Transverse colon (tissue), 4 donors: ENCODE results near the gene ZDHHC22. TPM values are rescaled to one million over a fixed set of nuclear protein-coding genes. Genes with fewer than 3 reads are reported as not detected.
"Not testable (repeated sequence)": the region's sequence is repeated elsewhere in the genome, so short reads cannot be mapped to it uniquely, and the experiment has no call there.

Experiments used
- DNase-seq: peaks from one replicate; pipeline ENCODE4 v3.0.0-alpha.2; 2019
- H3K27ac ChIP-seq, 4 donors: fragments of 200-600 bp; sonication (generic); 2 replicates each; pipeline ENCODE4 v1.5.1; 2016 to 2018; ENCODE audit warnings: inconsistent platforms in 4 of 4
- H3K27me3 ChIP-seq: fragments of 200-600 bp; sonication (generic); 2 replicates; pipeline ENCODE4 v1.5.1; 2017; ENCODE audit warnings: inconsistent platforms
- H3K36me3 ChIP-seq, 4 donors: fragments of 200-600 bp; sonication (generic); 2 replicates each; pipeline ENCODE4 v1.5.1; 2017 to 2019; ENCODE audit warnings: inconsistent platforms in 4 of 4
- H3K4me1 ChIP-seq, 4 donors: fragments of 200-600 bp; sonication (generic); 2 replicates each; pipeline ENCODE4 v1.5.1; 2017 to 2020; ENCODE audit warnings: inconsistent platforms in 4 of 4
- H3K4me3 ChIP-seq, 4 donors: fragments of 200-600 bp; sonication (generic); 1 replicate in 1 of 4; 2 replicates in 3 of 4; pipeline versions ENCODE4 v1.5.1 to v1.6.1; 2017 to 2019; ENCODE audit warnings: inconsistent platforms in 4 of 4
- H3K9me3 ChIP-seq, 2 donors: fragments of 200-600 bp; sonication (generic); 2 replicates each; pipeline ENCODE4 v1.5.1; 2017 to 2019; ENCODE audit warnings: inconsistent platforms in 2 of 2
- EP300 ChIP-seq: sonication (generic); formaldehyde crosslinking; IDR thresholded peaks from one replicate; pipeline ENCODE4 v1.6.1; 2017; ENCODE audit warnings: antibody characterized with exemption, low read depth
- POLR2A ChIP-seq: fragments of 450-650 bp; IDR thresholded peaks from one replicate; pipeline ENCODE4 v1.6.1; 2016; ENCODE audit warnings: antibody characterized with exemption, mild to moderate bottlenecking, moderate library complexity
- POLR2AphosphoS5 ChIP-seq, 3 donors: sonication (generic); formaldehyde crosslinking; IDR thresholded peaks; one replicate each; pipeline ENCODE4 v1.6.1; 2016; ENCODE audit warnings: antibody characterized with exemption in 3 of 3
- WGBS, 2 donors: methylation state at CpG; one replicate each; pipeline ENCODE4 v1.1.5; 2018; ENCODE audit warnings: low coverage in 1 of 2; 5-methylcytosine and 5-hydroxymethylcytosine counted together
- in situ Hi-C, 4 donors: fragments of 200-750 bp; cut with MboI; loops; one replicate each; pipeline versions ENCODE4 v1.15.0 to v1.15.1; 2017; ENCODE audit warnings: low sequenced_read_pairs in 3 of 4, low pct_ligation_motif_present in 1 of 4, low pct_unique_long_range_greater_than_20kb in 1 of 4
- intact Hi-C: fragments of 100-400 bp; cut with DNase I; formaldehyde crosslinking; loops from one replicate; pipeline ENCODE4 v1.15.1; 2023; ENCODE audit warnings: low total_unique reads
- total RNA-seq, 4 donors: library from RNA; depleted of rRNA; stranded (reverse); fragments of >200 nt; gene quantifications; one replicate each; pipeline ENCODE4 v1.1.0, GENCODE V29; 2016
- TF ChIP-seq, protein P1 (sequence below), 5 experiments: fragments of 200-600 bp in 3 of 5; fragments of 450-650 bp in 2 of 5; sonication (generic) in 3 of 5; IDR thresholded peaks; 1 replicate in 2 of 5; 2 replicates in 3 of 5; pipeline ENCODE4 v1.5.1; 2016 to 2017; ENCODE audit warnings: antibody characterized with exemption in 5 of 5, inconsistent platforms in 3 of 5, mild to moderate bottlenecking in 2 of 5, moderate library complexity in 1 of 5

The ZDHHC22 gene
- total RNA-seq, 4 donors from 2014 or later: 0.14 TPM; not detected in 3

DNA sequence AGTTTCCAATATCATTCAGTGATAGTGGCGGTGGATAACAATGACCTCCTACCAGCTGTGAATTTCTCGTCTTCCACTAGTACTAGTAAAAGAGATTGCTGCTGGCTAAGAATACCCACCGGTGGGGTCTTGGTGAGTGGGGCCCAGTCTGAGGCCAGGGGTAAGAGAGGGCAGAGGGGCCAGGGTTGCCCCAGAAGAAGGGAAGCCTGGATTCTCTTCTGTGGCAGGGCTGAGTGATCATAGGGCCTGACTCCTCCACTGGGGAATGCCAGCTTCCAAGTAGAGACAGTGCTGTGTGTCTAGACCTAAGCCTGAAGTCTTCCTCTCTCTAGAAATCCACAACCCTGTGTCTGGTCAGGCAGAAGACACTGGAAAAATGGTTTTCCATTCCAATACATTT is 34.3 kb upstream of the ZDHHC22 start:
- no peak for DNase-seq
- no peak overlapping the region for H3K27ac ChIP-seq
- H3K27me3 ChIP-seq: peaks cover 6% of the 10 kb centered on the region
- WGBS, 2 donors: 76% methylated on average over 3 of the region's 3 CpGs; no CpG with 5 or more reads in 1 of the 2 donors
- intact Hi-C loops: no loop called here
- no peaks in the 10 kb centered on the region for H3K9me3 ChIP-seq
- no peaks in the 10 kb centered on the region for H3K4me1 ChIP-seq
- no peak for TF ChIP-seq POLR2AphosphoS5 (IDR thresholded peaks at IDR 0.05)
- TF ChIP-seq, protein P1, sequence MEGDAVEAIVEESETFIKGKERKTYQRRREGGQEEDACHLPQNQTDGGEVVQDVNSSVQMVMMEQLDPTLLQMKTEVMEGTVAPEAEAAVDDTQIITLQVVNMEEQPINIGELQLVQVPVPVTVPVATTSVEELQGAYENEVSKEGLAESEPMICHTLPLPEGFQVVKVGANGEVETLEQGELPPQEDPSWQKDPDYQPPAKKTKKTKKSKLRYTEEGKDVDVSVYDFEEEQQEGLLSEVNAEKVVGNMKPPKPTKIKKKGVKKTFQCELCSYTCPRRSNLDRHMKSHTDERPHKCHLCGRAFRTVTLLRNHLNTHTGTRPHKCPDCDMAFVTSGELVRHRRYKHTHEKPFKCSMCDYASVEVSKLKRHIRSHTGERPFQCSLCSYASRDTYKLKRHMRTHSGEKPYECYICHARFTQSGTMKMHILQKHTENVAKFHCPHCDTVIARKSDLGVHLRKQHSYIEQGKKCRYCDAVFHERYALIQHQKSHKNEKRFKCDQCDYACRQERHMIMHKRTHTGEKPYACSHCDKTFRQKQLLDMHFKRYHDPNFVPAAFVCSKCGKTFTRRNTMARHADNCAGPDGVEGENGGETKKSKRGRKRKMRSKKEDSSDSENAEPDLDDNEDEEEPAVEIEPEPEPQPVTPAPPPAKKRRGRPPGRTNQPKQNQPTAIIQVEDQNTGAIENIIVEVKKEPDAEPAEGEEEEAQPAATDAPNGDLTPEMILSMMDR (IDR thresholded peaks at IDR 0.05): no peak
- no peak for TF ChIP-seq EP300
- TF ChIP-seq POLR2A: no peak
- H3K36me3 ChIP-seq: no peaks in the 10 kb centered on the region
- in situ Hi-C loops: no loop called here
- no peak overlapping the region for H3K4me3 ChIP-seq

DNA sequence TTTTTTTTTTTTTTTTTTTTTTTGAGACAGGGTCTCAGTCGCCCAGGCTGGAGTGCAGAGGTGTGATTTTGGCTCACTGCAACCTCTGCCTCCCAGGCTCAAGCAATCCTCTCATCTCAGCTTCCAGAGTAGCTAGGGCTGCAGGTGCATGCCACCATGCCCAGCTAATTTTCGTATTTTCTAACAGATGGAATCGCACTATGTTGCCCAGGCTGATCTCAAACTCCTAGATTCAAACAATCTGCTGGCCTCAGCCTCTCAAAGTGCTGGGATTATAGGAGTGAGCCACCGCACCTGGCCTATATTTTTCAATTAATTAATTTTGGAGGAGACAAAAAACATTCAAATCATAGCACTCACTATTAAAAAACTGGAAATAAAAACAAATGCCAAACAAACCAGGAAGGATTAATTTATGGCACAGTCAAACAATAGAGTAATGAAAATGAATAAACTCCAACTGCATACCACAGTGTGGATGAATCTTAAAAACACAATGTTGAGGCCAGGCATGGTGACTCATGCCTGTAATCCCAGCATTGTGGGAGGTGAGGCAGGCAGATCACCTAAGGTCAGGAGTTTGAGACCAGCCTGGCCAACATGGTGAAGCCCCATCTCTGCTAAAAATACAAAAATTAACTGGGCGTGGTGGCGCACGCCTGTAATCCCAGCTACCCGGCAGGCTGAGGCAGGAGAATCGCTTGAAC is 32.5 kb upstream of the ZDHHC22 start:
- 85 to 90% methylated on average over 8 to 9 of the region's 9 CpGs for WGBS, 2 donors
- H3K27ac ChIP-seq, H3K9me3 ChIP-seq, H3K4me1 ChIP-seq, DNase-seq, in situ Hi-C loops, intact Hi-C loops, H3K36me3 ChIP-seq, H3K27me3 ChIP-seq, H3K4me3 ChIP-seq: not testable (repeated sequence)

DNA sequence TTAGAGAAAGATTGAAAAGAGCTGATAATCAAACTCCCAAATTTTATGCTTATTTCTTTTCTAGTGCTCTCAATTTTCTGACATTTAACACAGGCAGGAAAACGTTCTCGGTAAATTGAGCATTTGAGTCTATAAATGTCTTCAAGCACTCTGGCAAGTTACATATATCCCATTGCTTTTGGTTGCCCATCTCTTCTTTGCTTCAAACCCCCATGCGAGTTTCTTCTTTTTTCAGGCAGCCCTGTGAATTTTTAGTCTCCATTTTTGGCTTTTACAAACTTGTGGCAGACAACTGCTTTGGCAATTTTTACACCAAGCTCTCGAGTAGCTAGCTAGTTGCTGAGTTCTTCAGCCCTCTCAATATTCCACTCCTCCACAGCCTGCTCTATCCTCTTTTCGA is 31.3 kb upstream of the ZDHHC22 start:
- DNase-seq: no peak
- WGBS, 2 donors: 81% methylated on average over 5 of the region's 5 CpGs
- in situ Hi-C loops: no loop called here

DNA sequence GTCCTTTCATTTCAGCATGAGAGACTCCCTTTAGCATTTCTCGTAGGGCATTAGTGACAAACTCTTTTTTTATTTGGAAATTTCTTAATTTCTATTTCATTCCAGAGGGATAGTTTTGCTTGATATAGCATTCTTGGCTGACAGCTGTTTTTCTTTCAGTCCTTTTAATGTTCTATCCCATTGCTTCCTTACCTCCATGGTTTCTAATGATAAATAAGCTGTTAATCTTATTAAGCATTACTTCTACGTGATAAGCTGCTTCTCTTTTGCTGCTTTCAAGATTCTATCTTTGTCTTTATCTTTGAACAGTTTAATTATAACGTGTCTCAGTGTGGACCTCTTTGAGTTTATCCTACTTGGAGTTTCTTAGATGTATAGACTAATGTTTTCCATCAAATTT is 28.5 kb upstream of the ZDHHC22 start:
- DNase-seq: no peak
- 71 to 86% methylated on average over 2 to 3 of the region's 3 CpGs for WGBS, 2 donors
- H3K4me1 ChIP-seq: no peaks in the 10 kb centered on the region
- TF ChIP-seq EP300 (no peak), POLR2AphosphoS5 (IDR thresholded peaks at IDR 0.05) (no peak), POLR2A (no peak)
- TF ChIP-seq, protein P1 (IDR thresholded peaks at IDR 0.05): no peak
- H3K9me3 ChIP-seq: peaks cover 6 to 9% of the 10 kb centered on the region in 2 donors
- no peaks in the 10 kb centered on the region for H3K36me3 ChIP-seq
- intact Hi-C loops (no loop called here), in situ Hi-C loops (no loop called here)
- H3K4me3 ChIP-seq: no peak overlapping the region
- no peak overlapping the region for H3K27ac ChIP-seq
- H3K27me3 ChIP-seq: peaks cover 6% of the 10 kb centered on the region

More for the DNA sequence above, 31.3 kb upstream of the ZDHHC22 start:
- Histone ChIP-seq H3K4me1 (no peaks in the 10 kb centered on the region), H3K9me3 (peaks cover 6 to 9% of the 10 kb centered on the region in 2 donors), H3K27ac (no peak overlapping the region), H3K36me3 (no peaks in the 10 kb centered on the region), H3K27me3 (peaks cover 6% of the 10 kb centered on the region), H3K4me3 (no peak overlapping the region)
- intact Hi-C loops: no loop called here
- TF ChIP-seq POLR2AphosphoS5 (IDR thresholded peaks at IDR 0.05) (no peak), POLR2A (no peak), EP300 (no peak)
- TF ChIP-seq, protein P1 (IDR thresholded peaks at IDR 0.05): no peak

DNA sequence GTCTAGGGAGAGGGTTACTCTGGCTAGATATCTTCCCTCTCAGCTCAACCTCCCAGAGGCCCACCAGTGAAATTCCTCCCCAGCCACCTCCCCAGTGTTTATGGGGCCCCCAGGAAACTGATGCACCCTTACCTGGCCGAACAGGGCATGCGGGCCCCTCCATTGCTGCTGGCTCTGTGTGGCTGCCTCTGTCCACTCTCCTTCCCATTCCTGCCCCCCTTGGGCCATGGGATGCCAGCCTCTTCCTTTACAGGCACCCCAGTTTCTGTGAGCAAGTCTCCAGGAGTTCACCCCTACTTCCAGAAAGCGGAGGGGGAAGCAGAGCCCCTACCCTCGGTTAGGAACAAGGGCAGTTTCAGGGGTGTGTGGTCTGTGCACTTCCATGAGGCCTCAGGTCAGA is 19.4 kb upstream of the ZDHHC22 start:
- Histone ChIP-seq H3K27me3 (peaks cover 33% of the 10 kb centered on the region), H3K9me3 (no peaks in the 10 kb centered on the region), H3K4me3 (no peak overlapping the region), H3K4me1 (peaks cover 0 to 5% (median 0%) of the 10 kb centered on the region in 4 donors), H3K27ac (no peak overlapping the region), H3K36me3 (no peaks in the 10 kb centered on the region)
- DNase-seq: no peak
- in situ Hi-C loops: no loop called here
- intact Hi-C loops: no loop called here
- no peak for TF ChIP-seq POLR2AphosphoS5 (IDR thresholded peaks at IDR 0.05)
- TF ChIP-seq, protein P1 (IDR thresholded peaks at IDR 0.05): no peak
- WGBS, 2 donors: 75% methylated on average over 4 of the region's 4 CpGs; no CpG with 5 or more reads in 1 of the 2 donors
